Stimulated activated naive CD8-positive, alpha-beta T cell treated with anti-CD3 and anti-CD28 coated beads, Interleukin-15, Interleukin-2, amounts not matched to agents 100 U/mL and 50 U/mL, for 24 hours (primary cell): ENCODE results near the gene LRRTM3.

Source experiments
- ATAC-seq: fragments of 150-1000 bp; cut with Tn5 transposase; one replicate; pipeline ENCODE4 v1.10.0; 2021
- DNase-seq: peaks from one replicate; pipeline ENCODE4 v3.0.0; 2021

The LRRTM3 gene

GRCh38 chr10:67140641-67141040, 214.8 kb downstream of the LRRTM3 start:
- DNase-seq (no peak), ATAC-seq (no peak)

GRCh38 chr10:67141300-67141699, 215.5 kb downstream of the LRRTM3 start:
- DNase-seq (no peak), ATAC-seq (no peak)

GRCh38 chr10:67144530-67144929, 218.7 kb downstream of the LRRTM3 start:
- ATAC-seq (no peak), DNase-seq (no peak)
